Measurements from ENCODE around the gene SLC7A6OS. TPM values are rescaled to one million over a fixed set of nuclear protein-coding genes. Genes with fewer than 3 reads are reported as not detected.

SLC7A6OS gene
- total RNA-seq, 1 experiment from 2014 or later: 16.0 TPM

- intact Hi-C loops (cut with micrococcal nuclease; ENCODE audit: unreplicated experiment): no loop called here
- in situ Hi-C loops (cut with HindIII; ENCODE audit: low pct_unique_long_range_greater_than_20kb, low sequenced_read_pairs): no loop called here
Observed at GRCh38 chr16:68285683-68286082, 25.1 kb downstream of the SLC7A6OS start.

GRCh38 chr16:68284847-68285246 lies 25.9 kb downstream of the SLC7A6OS start:
- Histone ChIP-seq H3K4me1 (ENCODE audit: control insufficient read depth, insufficient read depth, low read length) (no peaks in the 10 kb centered on the region), H3K36me3 (ENCODE audit: control insufficient read depth, insufficient read depth, low read length) (no peaks in the 10 kb centered on the region; the same call in 1 of the 2 replicates), H3K9me3 (ENCODE audit: control insufficient read depth, insufficient read depth, low read depth, low read length) (no peaks in the 10 kb centered on the region), H3K27ac (ENCODE audit: low read length) (no peak overlapping the region), H3K27me3 (ENCODE audit: control insufficient read depth, insufficient read depth, low read length) (no peaks in the 10 kb centered on the region), H3K4me3 (ENCODE audit: low read depth in 2 of 2, low read length in 2 of 2) (no peak overlapping the region)
- POLR2A ChIA-PET: no interaction called here
- ATAC-seq (no peak), DNase-seq (ENCODE audit: low read depth, low spot score) (no peak)
- CTCF ChIA-PET: no interaction called here
- TF ChIP-seq REST (IDR thresholded peaks at IDR 0.05; ENCODE audit: insufficient read depth in 1 of 2, low read depth in 2 of 2, low read length in 1 of 2): no peak
- no peak for TF ChIP-seq POLR2AphosphoS5 (IDR thresholded peaks at IDR 0.05; ENCODE audit: low read depth, low read length)
- TF ChIP-seq CTCF (IDR thresholded peaks at IDR 0.05): no peak
- TF ChIP-seq TCF7L2 (IDR thresholded peaks at IDR 0.05; ENCODE audit: low read depth, low read length): no peak
- no peak for TF ChIP-seq SIN3A (IDR thresholded peaks at IDR 0.05; ENCODE audit: borderline replicate concordance, insufficient read depth, low read depth, low read length)
- intact Hi-C loops (cut with micrococcal nuclease; ENCODE audit: unreplicated experiment): no loop called here
- in situ Hi-C loops (cut with HindIII; ENCODE audit: low pct_unique_long_range_greater_than_20kb, low sequenced_read_pairs): no loop called here
- BruUV-seq (replicated peaks): no TSS peak

More at GRCh38 chr16:68285683-68286082, 25.1 kb downstream of the SLC7A6OS start:
- no peak for TF ChIP-seq CTCF (IDR thresholded peaks at IDR 0.05)
- TF ChIP-seq TCF7L2 (IDR thresholded peaks at IDR 0.05; ENCODE audit: low read depth, low read length): no peak
- TF ChIP-seq SIN3A (IDR thresholded peaks at IDR 0.05; ENCODE audit: borderline replicate concordance, insufficient read depth, low read depth, low read length): no peak
- no peak for TF ChIP-seq POLR2AphosphoS5 (IDR thresholded peaks at IDR 0.05; ENCODE audit: low read depth, low read length)
- Histone ChIP-seq H3K27me3 (ENCODE audit: control insufficient read depth, insufficient read depth, low read length) (no peaks in the 10 kb centered on the region), H3K36me3 (ENCODE audit: control insufficient read depth, insufficient read depth, low read length) (no peaks in the 10 kb centered on the region; the same call in 1 of the 2 replicates), H3K4me1 (ENCODE audit: control insufficient read depth, insufficient read depth, low read length) (no peaks in the 10 kb centered on the region), H3K4me3 (ENCODE audit: low read depth in 2 of 2, low read length in 2 of 2) (no peak overlapping the region), H3K27ac (ENCODE audit: low read length) (no peak overlapping the region), H3K9me3 (ENCODE audit: control insufficient read depth, insufficient read depth, low read depth, low read length) (no peaks in the 10 kb centered on the region)
- BruUV-seq (replicated peaks): no TSS peak
- ChIA-PET POLR2A (no interaction called here), CTCF (no interaction called here)
- ATAC-seq: no peak
- no peak for DNase-seq (ENCODE audit: low read depth, low spot score)
